Small intestine (tissue), 16 donors: ENCODE measurements around the gene CDV3. TPM values are rescaled to one million over a fixed set of nuclear protein-coding genes. Genes with fewer than 3 reads are reported as not detected.
"Not testable (repeated sequence)": the region's sequence is repeated elsewhere in the genome, so short reads cannot be mapped to it uniquely, and the experiment has no call there.

ENCODE experiments used
- DNase-seq, 2 donors: peaks; one replicate each; pipeline versions ENCODE4 v3.0.0 to v3.0.0-alpha.2; 2013
- FAIRE-seq: peaks from 2 replicates; lab custom pipeline; 2012; peaks lifted over from hg19 to GRCh38; lab: Jason Lieb, UNC
- H3K27ac ChIP-seq, 3 donors: one replicate each; pipeline ENCODE4 v1.5.1; 2013; ENCODE audit warnings: low read length in 2 of 3, mild to moderate bottlenecking in 2 of 3, control low read depth in 1 of 3, inconsistent platforms in 1 of 3, low read depth in 1 of 3, moderate library complexity in 1 of 3
- H3K27me3 ChIP-seq, 3 donors: one replicate each; pipeline ENCODE4 v1.6.1; 2013; ENCODE audit warnings: low read length in 3 of 3, inconsistent platforms in 1 of 3; ENCODE audit not compliant: control insufficient read depth in 3 of 3, insufficient read depth in 3 of 3
- H3K36me3 ChIP-seq, 3 donors: one replicate each; pipeline ENCODE4 v1.6.1; 2013; ENCODE audit warnings: low read length in 3 of 3, inconsistent platforms in 1 of 3, low read depth in 1 of 3, mild to moderate bottlenecking in 1 of 3, moderate library complexity in 1 of 3; ENCODE audit not compliant: control insufficient read depth in 3 of 3, insufficient read depth in 2 of 3
- H3K4me1 ChIP-seq, 3 donors: one replicate each; pipeline ENCODE4 v1.6.1; 2013; ENCODE audit warnings: low read length in 2 of 3, inconsistent platforms in 1 of 3, low read depth in 1 of 3, mild to moderate bottlenecking in 1 of 3, moderate library complexity in 1 of 3; ENCODE audit not compliant: control insufficient read depth in 3 of 3, insufficient read depth in 2 of 3
- H3K4me3 ChIP-seq, 3 donors: one replicate each; pipeline ENCODE4 v1.5.1; 2013; ENCODE audit warnings: low read length in 3 of 3, control low read depth in 1 of 3, inconsistent platforms in 1 of 3, low read depth in 1 of 3, mild to moderate bottlenecking in 1 of 3, moderate library complexity in 1 of 3
- H3K9me3 ChIP-seq, 2 donors: one replicate each; pipeline ENCODE4 v1.6.1; 2013; ENCODE audit warnings: low read depth in 1 of 2, low read length in 1 of 2; ENCODE audit not compliant: control insufficient read depth in 2 of 2, insufficient read depth in 1 of 2
- WGBS, 3 donors: extraction: QIAGEN DNeasy Blood & Tissue Kit; methylation state at CpG; one replicate each; pipeline ENCODE4 v1.1.7; 2013; 5-methylcytosine and 5-hydroxymethylcytosine counted together
- long read RNA-seq, 10 donors: transcript quantifications; one replicate each; lab custom pipeline, GENCODE V29; 2026
- polyA plus RNA-seq, 4 donors: library from polyadenylated mRNA; stranded (reverse) in 3 of 4; unstranded in 1 of 4; fragments of 200-250 nt in 3 of 4; fragments of 120-200 nt in 1 of 4; gene quantifications; one replicate each; pipeline versions ENCODE4 v1.2.1 to v1.2.3, GENCODE V29; 2013
- donor health status: healthy with polysubstance abuse.
- donor health status: control.
- donor health status: control.
- donor health status: Bipolar disorder and iron deficiency.
- donor health status: healthy.

The CDV3 gene
- 100 to 1,000 TPM in 1 of 4 donors, 10 to 100 TPM in 3; 43.2 to 114 (median 59.5) TPM for polyA plus RNA-seq
- long read RNA-seq, donor 1, result 0 reads
- long read RNA-seq, donor 2, partial matches to known transcripts, result 0 of 3 reads
- long read RNA-seq, donor 2, other reads (novel, unspliced or antisense), result 0 of 3 reads
- long read RNA-seq, donor 3, transcript CDV3-203 (5 exons, 955 nt), result major isoform, 12 of 43 reads
- long read RNA-seq, donor 3, partial matches to known transcripts, result 29 of 43 reads
- long read RNA-seq, donor 3, other reads (novel, unspliced or antisense), result 0 of 43 reads
- long read RNA-seq, donor 4, partial matches to known transcripts, result 0 of 1 reads
- long read RNA-seq, donor 4, other reads (novel, unspliced or antisense), result 0 of 1 reads
- long read RNA-seq, donor 5, transcript CDV3-203 (5 exons, 955 nt), result major isoform, 6 of 12 reads
- long read RNA-seq, donor 5, partial matches to known transcripts, result 6 of 12 reads
- long read RNA-seq, donor 5, other reads (novel, unspliced or antisense), result 0 of 12 reads
- long read RNA-seq, donor 6, transcript CDV3-203 (5 exons, 955 nt), result major isoform, 15 of 28 reads
- long read RNA-seq, donor 6, partial matches to known transcripts, result 10 of 28 reads
- long read RNA-seq, donor 6, other reads (novel, unspliced or antisense), result 0 of 28 reads
- long read RNA-seq, donor 7, result 0 reads
- long read RNA-seq, donor 8, partial matches to known transcripts, result 0 of 3 reads
- long read RNA-seq, donor 8, other reads (novel, unspliced or antisense), result 0 of 3 reads
- long read RNA-seq, donor 9, partial matches to known transcripts, result 0 of 3 reads
- long read RNA-seq, donor 9, other reads (novel, unspliced or antisense), result 0 of 3 reads
- long read RNA-seq, donor 10, transcript CDV3-203 (5 exons, 955 nt), result major isoform, 8 of 31 reads
- long read RNA-seq, donor 10, partial matches to known transcripts, result 19 of 31 reads
- long read RNA-seq, donor 10, other reads (novel, unspliced or antisense), result 0 of 31 reads

- Histone ChIP-seq H3K27ac (peak within 1 kb of the TSS; percentile 95 to 99 (median 97)), H3K4me3 (peak within 1 kb of the TSS; percentile 88 to 96 (median 90)), H3K4me1 (peaks cover 3 to 10% (median 10%) of the 10 kb centered on the region in 3 donors), H3K27me3 (no peaks in the 10 kb centered on the region), H3K9me3 (no peaks in the 10 kb centered on the region), H3K36me3 (peaks cover 3 to 9% (median 7%) of the 10 kb centered on the region in 3 donors)
- DNase-seq (no peak), FAIRE-seq (no peak)
- WGBS, 3 donors, result 0 to 1% (median 0%) methylated on average over 55 to 81 of the region's 81 CpGs
Observed at GRCh38 chr3:133573629-133574194, at the start of gene CDV3. Gene CDV3 (plus strand): TSS chr3:133573686. CDS start chr3:133574045, 359 bp downstream.

- not testable (repeated sequence) for H3K27ac ChIP-seq, H3K36me3 ChIP-seq, FAIRE-seq, H3K27me3 ChIP-seq, H3K9me3 ChIP-seq, H3K4me3 ChIP-seq, H3K4me1 ChIP-seq
- WGBS, 3 donors, result 33 to 52% (median 42%) methylated on average over 3 of the region's 3 CpGs
- DNase-seq, result peak in 1 of 2 donors; percentile 21
Observed at GRCh38 chr3:133523758-133524157, 49.7 kb upstream of the CDV3 start.

- Histone ChIP-seq H3K9me3 (no peaks in the 10 kb centered on the region), H3K27ac (no peak overlapping the region), H3K4me3 (no peak overlapping the region), H3K27me3 (no peaks in the 10 kb centered on the region), H3K36me3 (no peaks in the 10 kb centered on the region), H3K4me1 (no peaks in the 10 kb centered on the region)
- DNase-seq (no peak), FAIRE-seq (no peak)
Observed at GRCh38 chr3:133525435-133525834, 48.1 kb upstream of the CDV3 start.

- DNase-seq (no peak), FAIRE-seq (no peak)
- Histone ChIP-seq H3K9me3 (no peaks in the 10 kb centered on the region), H3K27me3 (no peaks in the 10 kb centered on the region), H3K27ac (no peak overlapping the region), H3K4me1 (no peaks in the 10 kb centered on the region), H3K4me3 (no peak overlapping the region), H3K36me3 (no peaks in the 10 kb centered on the region)
- 34 to 65% (median 43%) methylated on average over 6 of the region's 6 CpGs for WGBS, 3 donors
Observed at GRCh38 chr3:133527081-133527715, 46.3 kb upstream of the CDV3 start.

GRCh38 chr3:133529809-133530208 lies 43.7 kb upstream of the CDV3 start:
- H3K36me3 ChIP-seq, result no peaks in the 10 kb centered on the region
- H3K4me3 ChIP-seq, result no peak overlapping the region
- WGBS, 3 donors, result 92 to 99% (median 96%) methylated on average over 2 of the region's 2 CpGs
- DNase-seq, result no peak
- FAIRE-seq, result no peak
- H3K4me1 ChIP-seq, result no peaks in the 10 kb centered on the region
- H3K27ac ChIP-seq, result no peak overlapping the region
- no peaks in the 10 kb centered on the region for H3K27me3 ChIP-seq
- no peaks in the 10 kb centered on the region for H3K9me3 ChIP-seq

GRCh38 chr3:133531981-133532380 lies 41.5 kb upstream of the CDV3 start:
- Histone ChIP-seq H3K4me1 (peaks cover 0 to 6% (median 3%) of the 10 kb centered on the region in 3 donors), H3K4me3 (no peak overlapping the region), H3K27ac (peak overlapping the region in 1 of 3 donors; percentile 30), H3K27me3 (no peaks in the 10 kb centered on the region), H3K9me3 (no peaks in the 10 kb centered on the region), H3K36me3 (no peaks in the 10 kb centered on the region)
- WGBS, 3 donors, result 64 to 89% (median 76%) methylated on average over 5 of the region's 5 CpGs
- FAIRE-seq (no peak), DNase-seq (no peak)

GRCh38 chr3:133532951-133533350 lies 40.5 kb upstream of the CDV3 start:
- DNase-seq, result no peak
- FAIRE-seq, result no peak
- WGBS, 3 donors, result 84 to 89% (median 86%) methylated on average over 5 of the region's 5 CpGs
- Histone ChIP-seq H3K36me3 (no peaks in the 10 kb centered on the region), H3K4me3 (no peak overlapping the region), H3K4me1 (peaks cover 0 to 6% (median 3%) of the 10 kb centered on the region in 3 donors), H3K9me3 (no peaks in the 10 kb centered on the region), H3K27me3 (no peaks in the 10 kb centered on the region), H3K27ac (no peak overlapping the region)
